K562 (cell line): Measurements from ENCODE around the gene AMPD3.

ENCODE experiments used
- CHAMP1 ChIP-seq: fragments of 450-650 bp; IDR thresholded peaks from 2 replicates; pipeline ENCODE4 v1.6.1; 2016; ENCODE audit warnings: mild to moderate bottlenecking
- CTCF ChIP-seq, 3 experiments: IDR thresholded peaks in 2 of 3; conservative IDR thresholded peaks in 1 of 3; 2 replicates each; pipeline ENCODE4 v1.5.1; 2011 to 2012; ENCODE audit warnings: low read length in 3 of 3, mild to moderate bottlenecking in 3 of 3, control low read depth in 2 of 3, improper control_type of control experiment in 1 of 3, inconsistent platforms in 1 of 3, low read depth in 1 of 3, mixed read lengths in 1 of 3, moderate library complexity in 1 of 3; ENCODE audit not compliant: insufficient read depth in 2 of 3
- NCOA2 ChIP-seq, 2 experiments: fragments of 450-650 bp; IDR thresholded peaks; 2 replicates each; pipeline ENCODE4 v1.6.1; 2018; ENCODE audit warnings: mild to moderate bottlenecking in 2 of 2, moderate library complexity in 1 of 2; ENCODE audit not compliant: partially characterized antibody in 2 of 2
- NFATC3 ChIP-seq: fragments of 450-650 bp; IDR thresholded peaks from 2 replicates; pipeline ENCODE4 v1.6.1; 2017; ENCODE audit warnings: mild to moderate bottlenecking
- POLR2A ChIP-seq: fragments of 450-650 bp; conservative IDR thresholded peaks from 2 replicates; pipeline ENCODE4 v1.6.1; 2016
- RAD21 ChIP-seq, 2 experiments: fragments of 250-450 bp in 1 of 2; fragments of 450-650 bp in 1 of 2; sonication (Bioruptor Pico) in 1 of 2; formaldehyde crosslinking in 1 of 2; IDR thresholded peaks in 1 of 2; conservative IDR thresholded peaks in 1 of 2; 2 replicates each; pipeline versions ENCODE4 v1.4.0 to v1.8.0; 2020 to 2022; ENCODE audit warnings: mild to moderate bottlenecking in 2 of 2, moderate library complexity in 1 of 2
- SETDB1 ChIP-seq: IDR thresholded peaks from one replicate; pipeline ENCODE4 v1.6.1; 2012; ENCODE audit warnings: low read length, control low read depth, inconsistent platforms
- TSHZ1 ChIP-seq: fragments of 250-450 bp; sonication (Bioruptor Pico); IDR thresholded peaks from 2 replicates; pipeline ENCODE4 v1.4.0; 2020; ENCODE audit warnings: mild to moderate bottlenecking, moderate library complexity

- TF ChIP-seq CHAMP1 (no peak), RAD21 (CRISPR knock-in tag; conservative IDR thresholded peaks at IDR 0.05 in 1 of 2, IDR thresholded peaks at IDR 0.05 in 1 of 2) (no peak), SETDB1 (no peak), TSHZ1 (CRISPR knock-in tag) (no peak), POLR2A (no peak), CTCF (IDR thresholded peaks at IDR 0.05 in 2 of 3, conservative IDR thresholded peaks at IDR 0.05 in 1 of 3; ENCODE audit: insufficient read depth in 2 of 3, low read depth in 1 of 3, low read length in 3 of 3) (no peak), NCOA2 (IDR thresholded peaks at IDR 0.05; ENCODE audit: partially characterized antibody in 2 of 2) (no peak), NFATC3 (no peak)
These were observed 56.1 kb downstream of the AMPD3 start for GRCh38 chr11:10511181-10511621.
